Fibroblast of lung (primary cell): ENCODE measurements around the gene C10orf143.

ENCODE experiments used
- CTCF ChIP-seq, 2 donors: IDR thresholded peaks in 1 of 2; conservative IDR thresholded peaks in 1 of 2; 1 replicate in 1 of 2; 2 replicates in 1 of 2; pipeline ENCODE4 v1.5.1; 2011 to 2012; ENCODE audit warnings: low read length in 2 of 2, control low read depth in 1 of 2, inconsistent platforms in 1 of 2, low read depth in 1 of 2, mild to moderate bottlenecking in 1 of 2
- EZH2 ChIP-seq: IDR thresholded peaks from 2 replicates; pipeline ENCODE4 v1.5.1; 2012; ENCODE audit warnings: low read length, control low read depth, mild to moderate bottlenecking; ENCODE audit errors: missing control alignments

- TF ChIP-seq CTCF (conservative IDR thresholded peaks at IDR 0.05 in 1 of 2, IDR thresholded peaks at IDR 0.05 in 1 of 2; ENCODE audit: low read depth in 1 of 2, low read length in 2 of 2) (no peak), EZH2 (no peak)
Measured at GRCh38 chr10:130064783-130065182, 45.8 kb downstream of the C10orf143 start.
